Activated naive CD4-positive, alpha-beta T cell treated with anti-CD3 and anti-CD28 coated beads, Interleukin-2, amount 50 U/mL, for 24 hours (primary cell): ENCODE data around the gene SC5D.
A peak's percentile ranks its signal among the peaks of the same experiment; 100 is the strongest.

Experiments
- H3K27ac Mint-ChIP-seq: one replicate; pipeline ENCODE4 v1.8.0; 2021; ENCODE audit warnings: mild to moderate bottlenecking, mixed read lengths
- H3K27me3 Mint-ChIP-seq: one replicate; pipeline ENCODE4 v1.8.0; 2021; ENCODE audit warnings: mixed read lengths
- H3K36me3 Mint-ChIP-seq: one replicate; pipeline ENCODE4 v1.8.0; 2021; ENCODE audit warnings: mixed read lengths
- H3K4me1 Mint-ChIP-seq: one replicate; pipeline ENCODE4 v1.8.0; 2021; ENCODE audit warnings: mixed read lengths
- H3K4me3 Mint-ChIP-seq: one replicate; pipeline ENCODE4 v1.8.0; 2021; ENCODE audit warnings: mild to moderate bottlenecking, mixed read lengths
- H3K9me3 Mint-ChIP-seq: one replicate; pipeline ENCODE4 v1.8.0; 2021; ENCODE audit warnings: mixed read lengths

The SC5D gene

GRCh38 chr11:121274332-121274991, 18.1 kb upstream of the SC5D start:
- Mint-ChIP-seq H3K9me3 (peaks cover 6% of the 10 kb centered on the region), H3K36me3 (peaks cover 1% of the 10 kb centered on the region), H3K27me3 (no peaks in the 10 kb centered on the region), H3K27ac (no peak overlapping the region), H3K4me3 (no peak overlapping the region), H3K4me1 (peaks cover 6% of the 10 kb centered on the region)

GRCh38 chr11:121281698-121282097, 10.9 kb upstream of the SC5D start:
- no peaks in the 10 kb centered on the region for H3K4me1 Mint-ChIP-seq

GRCh38 chr11:121282386-121282785, 10.2 kb upstream of the SC5D start:
- Mint-ChIP-seq H3K27me3 (peaks cover 7% of the 10 kb centered on the region), H3K4me3 (no peak overlapping the region), H3K4me1 (no peaks in the 10 kb centered on the region), H3K36me3 (peaks cover 3% of the 10 kb centered on the region), H3K27ac (no peak overlapping the region), H3K9me3 (peaks cover 6% of the 10 kb centered on the region)

More at GRCh38 chr11:121281698-121282097, 10.9 kb upstream of the SC5D start:
- H3K36me3 Mint-ChIP-seq: peaks cover 3% of the 10 kb centered on the region
- peaks cover 6% of the 10 kb centered on the region for H3K9me3 Mint-ChIP-seq
- H3K4me3 Mint-ChIP-seq: no peak overlapping the region
- peaks cover 7% of the 10 kb centered on the region for H3K27me3 Mint-ChIP-seq
- no peak overlapping the region for H3K27ac Mint-ChIP-seq

GRCh38 chr11:121282886-121283502, 9.6 kb upstream of the SC5D start:
- Mint-ChIP-seq H3K36me3 (peaks cover 3% of the 10 kb centered on the region), H3K27ac (no peak overlapping the region), H3K4me3 (no peak overlapping the region), H3K27me3 (peaks cover 7% of the 10 kb centered on the region), H3K9me3 (peaks cover 6% of the 10 kb centered on the region), H3K4me1 (no peaks in the 10 kb centered on the region)

GRCh38 chr11:121291319-121291718, 1.3 kb upstream of the SC5D start:
- Mint-ChIP-seq H3K4me1 (peaks cover 37% of the 10 kb centered on the region), H3K36me3 (no peaks in the 10 kb centered on the region), H3K27ac (no peak overlapping the region), H3K9me3 (no peaks in the 10 kb centered on the region), H3K4me3 (no peak overlapping the region), H3K27me3 (no peaks in the 10 kb centered on the region)

GRCh38 chr11:121291896-121292494, 576 bp upstream of the SC5D start:
- no peaks in the 10 kb centered on the region for H3K9me3 Mint-ChIP-seq
- peak overlapping the region; percentile 97 for H3K27ac Mint-ChIP-seq
- no peaks in the 10 kb centered on the region for H3K36me3 Mint-ChIP-seq
- peaks cover 44% of the 10 kb centered on the region for H3K4me1 Mint-ChIP-seq
- peak overlapping the region; percentile 97 for H3K4me3 Mint-ChIP-seq
- H3K27me3 Mint-ChIP-seq: no peaks in the 10 kb centered on the region

GRCh38 chr11:121293288-121293594, 670 bp downstream of the SC5D start:
- Mint-ChIP-seq H3K9me3 (no peaks in the 10 kb centered on the region), H3K36me3 (peaks cover 2% of the 10 kb centered on the region), H3K27me3 (no peaks in the 10 kb centered on the region), H3K4me3 (peak overlapping the region; percentile 97), H3K27ac (peak overlapping the region; percentile 46), H3K4me1 (peaks cover 56% of the 10 kb centered on the region)

GRCh38 chr11:121295246-121296029, 2.9 kb downstream of the SC5D start:
- Mint-ChIP-seq H3K36me3 (peaks cover 6% of the 10 kb centered on the region), H3K4me3 (peak overlapping the region; percentile 13), H3K27me3 (no peaks in the 10 kb centered on the region), H3K9me3 (no peaks in the 10 kb centered on the region), H3K4me1 (peaks cover 67% of the 10 kb centered on the region), H3K27ac (peak overlapping the region; percentile 44)

GRCh38 chr11:121297872-121298271, 5.3 kb downstream of the SC5D start:
- Mint-ChIP-seq H3K36me3 (peaks cover 6% of the 10 kb centered on the region), H3K27me3 (no peaks in the 10 kb centered on the region), H3K27ac (no peak overlapping the region)

GRCh38 chr11:121298774-121299173, 6.2 kb downstream of the SC5D start:
- Mint-ChIP-seq H3K36me3 (peaks cover 6% of the 10 kb centered on the region), H3K27me3 (no peaks in the 10 kb centered on the region), H3K4me3 (peak overlapping the region; percentile 37), H3K9me3 (no peaks in the 10 kb centered on the region), H3K4me1 (peaks cover 80% of the 10 kb centered on the region), H3K27ac (no peak overlapping the region)

More at GRCh38 chr11:121297872-121298271, 5.3 kb downstream of the SC5D start:
- no peak overlapping the region for H3K4me3 Mint-ChIP-seq
- peaks cover 84% of the 10 kb centered on the region for H3K4me1 Mint-ChIP-seq
- no peaks in the 10 kb centered on the region for H3K9me3 Mint-ChIP-seq

GRCh38 chr11:121299417-121299816, 6.8 kb downstream of the SC5D start:
- no peaks in the 10 kb centered on the region for H3K27me3 Mint-ChIP-seq
- H3K4me3 Mint-ChIP-seq: no peak overlapping the region
- peaks cover 10% of the 10 kb centered on the region for H3K36me3 Mint-ChIP-seq
- H3K9me3 Mint-ChIP-seq: no peaks in the 10 kb centered on the region
- no peak overlapping the region for H3K27ac Mint-ChIP-seq
- peaks cover 76% of the 10 kb centered on the region for H3K4me1 Mint-ChIP-seq

- H3K4me1 Mint-ChIP-seq: peaks cover 66% of the 10 kb centered on the region
- peak overlapping the region; percentile 43 for H3K27ac Mint-ChIP-seq
- H3K9me3 Mint-ChIP-seq: no peaks in the 10 kb centered on the region
- no peaks in the 10 kb centered on the region for H3K27me3 Mint-ChIP-seq
- peaks cover 12% of the 10 kb centered on the region for H3K36me3 Mint-ChIP-seq
- no peak overlapping the region for H3K4me3 Mint-ChIP-seq
These were observed 7.9 kb downstream of the SC5D start for GRCh38 chr11:121300313-121300971.

- H3K27ac Mint-ChIP-seq: peak overlapping the region; percentile 8
- H3K36me3 Mint-ChIP-seq: peaks cover 12% of the 10 kb centered on the region
- H3K9me3 Mint-ChIP-seq: no peaks in the 10 kb centered on the region
- peaks cover 59% of the 10 kb centered on the region for H3K4me1 Mint-ChIP-seq
- no peaks in the 10 kb centered on the region for H3K27me3 Mint-ChIP-seq
- H3K4me3 Mint-ChIP-seq: no peak overlapping the region
These were observed 8.6 kb downstream of the SC5D start for GRCh38 chr11:121300972-121301699.

GRCh38 chr11:121304759-121305158, 12.2 kb downstream of the SC5D start:
- Mint-ChIP-seq H3K9me3 (peaks cover 1% of the 10 kb centered on the region), H3K27me3 (no peaks in the 10 kb centered on the region), H3K27ac (no peak overlapping the region), H3K4me1 (peaks cover 42% of the 10 kb centered on the region), H3K4me3 (no peak overlapping the region), H3K36me3 (peaks cover 13% of the 10 kb centered on the region)

- no peaks in the 10 kb centered on the region for H3K27me3 Mint-ChIP-seq
- peak overlapping the region; percentile 23 for H3K27ac Mint-ChIP-seq
- peaks cover 5% of the 10 kb centered on the region for H3K9me3 Mint-ChIP-seq
- H3K4me1 Mint-ChIP-seq: peaks cover 46% of the 10 kb centered on the region
- H3K4me3 Mint-ChIP-seq: no peak overlapping the region
- H3K36me3 Mint-ChIP-seq: peaks cover 20% of the 10 kb centered on the region
These were observed 16.2 kb downstream of the SC5D start for GRCh38 chr11:121308816-121309215.
